GM18870 (cell line): ENCODE data around the gene SLC5A4.
"Not testable (repeated sequence)": the region's sequence is repeated elsewhere in the genome, so short reads cannot be mapped to it uniquely, and the experiment has no call there.

Experiments
- ATAC-seq: cut with Tn5 transposase; IDR thresholded peaks from one replicate; pipeline ENCODE4 v1.9.1; 2021; ENCODE audit warnings: moderate library complexity; ENCODE audit not compliant: unreplicated experiment

The SLC5A4 gene

GRCh38 chr22:32202161-32202538 lies 53.0 kb downstream of the SLC5A4 start:
- ATAC-seq = no peak

- no peak for ATAC-seq
These were observed 54.4 kb downstream of the SLC5A4 start for GRCh38 chr22:32200752-32201151.

GRCh38 chr22:32199961-32200360 lies 55.2 kb downstream of the SLC5A4 start:
- ATAC-seq = no peak

GRCh38 chr22:32199341-32199740 lies 55.8 kb downstream of the SLC5A4 start:
- no peak for ATAC-seq

GRCh38 chr22:32197553-32198226 lies 57.5 kb downstream of the SLC5A4 start:
- not testable (repeated sequence) for ATAC-seq

- not testable (repeated sequence) for ATAC-seq
These were observed 59.2 kb downstream of the SLC5A4 start for GRCh38 chr22:32195900-32196299.

- ATAC-seq = not testable (repeated sequence)
These were observed 61.8 kb downstream of the SLC5A4 start for GRCh38 chr22:32193346-32193745.

GRCh38 chr22:32191021-32191420 lies 64.1 kb downstream of the SLC5A4 start:
- not testable (repeated sequence) for ATAC-seq

- ATAC-seq = no peak
These were observed 69.3 kb downstream of the SLC5A4 start for GRCh38 chr22:32185821-32186220.

GRCh38 chr22:32183625-32184024 lies 71.5 kb downstream of the SLC5A4 start:
- no peak for ATAC-seq

GRCh38 chr22:32181043-32181442 lies 74.1 kb downstream of the SLC5A4 start:
- no peak for ATAC-seq

GRCh38 chr22:32177221-32177765 lies 77.9 kb downstream of the SLC5A4 start:
- ATAC-seq = no peak

- ATAC-seq = no peak
These were observed 79.2 kb downstream of the SLC5A4 start for GRCh38 chr22:32175683-32176644.

GRCh38 chr22:32175115-32175514 lies 80.0 kb downstream of the SLC5A4 start:
- ATAC-seq = no peak
